Suprapubic skin (tissue), 4 donors: Measurements from ENCODE around the gene MEAK7. TPM values are rescaled to one million over a fixed set of nuclear protein-coding genes. Genes with fewer than 3 reads are reported as not detected.

Experiments used
- DNase-seq, 2 donors: peaks; one replicate each; pipeline ENCODE4 v3.0.0-alpha.2; 2019; ENCODE audit warnings: low spot score in 2 of 2
- H3K27ac ChIP-seq: fragments of 200-600 bp; sonication (generic); one replicate; pipeline ENCODE4 v1.5.1; 2019
- H3K27me3 ChIP-seq: fragments of 200-600 bp; sonication (generic); one replicate; pipeline ENCODE4 v1.5.1; 2019
- H3K36me3 ChIP-seq: fragments of 200-600 bp; sonication (generic); one replicate; pipeline ENCODE4 v1.5.1; 2019
- H3K4me1 ChIP-seq: fragments of 200-600 bp; sonication (generic); one replicate; pipeline ENCODE4 v1.5.1; 2019
- H3K4me3 ChIP-seq: fragments of 200-600 bp; sonication (generic); one replicate; pipeline ENCODE4 v1.5.1; 2019; ENCODE audit warnings: mild to moderate bottlenecking
- H3K9me3 ChIP-seq: fragments of 200-600 bp; sonication (generic); one replicate; pipeline ENCODE4 v1.5.1; 2019
- EP300 ChIP-seq: sonication (generic); formaldehyde crosslinking; IDR thresholded peaks from one replicate; pipeline ENCODE4 v1.6.1; 2017; ENCODE audit warnings: antibody characterized with exemption
- POLR2A ChIP-seq, 2 donors: fragments of 450-650 bp; IDR thresholded peaks; one replicate each; pipeline ENCODE4 v1.6.1; 2017; ENCODE audit warnings: antibody characterized with exemption in 2 of 2, mild to moderate bottlenecking in 2 of 2, moderate library complexity in 2 of 2
- POLR2AphosphoS5 ChIP-seq, 3 donors: sonication (generic); formaldehyde crosslinking; IDR thresholded peaks; one replicate each; pipeline ENCODE4 v1.6.1; 2017; ENCODE audit warnings: antibody characterized with exemption in 3 of 3
- WGBS: methylation state at CpG from one replicate; pipeline ENCODE4 v1.1.5; 2018; 5-methylcytosine and 5-hydroxymethylcytosine counted together
- total RNA-seq, 4 donors: library from RNA; depleted of rRNA; stranded (reverse); fragments of >200 nt; gene quantifications; one replicate each; pipeline ENCODE4 v1.1.0, GENCODE V29; 2016
- TF ChIP-seq, protein P1 (sequence below), 2 donors: fragments of 200-600 bp in 1 of 2; fragments of 450-650 bp in 1 of 2; sonication (generic) in 1 of 2; IDR thresholded peaks; one replicate each; pipeline ENCODE4 v1.5.1; 2016 to 2019; ENCODE audit warnings: antibody characterized with exemption in 2 of 2, mild to moderate bottlenecking in 1 of 2, moderate library complexity in 1 of 2

MEAK7 gene
- total RNA-seq, 4 donors from 2014 or later: 9.2 to 17.9 (median 13.6) TPM

DNA sequence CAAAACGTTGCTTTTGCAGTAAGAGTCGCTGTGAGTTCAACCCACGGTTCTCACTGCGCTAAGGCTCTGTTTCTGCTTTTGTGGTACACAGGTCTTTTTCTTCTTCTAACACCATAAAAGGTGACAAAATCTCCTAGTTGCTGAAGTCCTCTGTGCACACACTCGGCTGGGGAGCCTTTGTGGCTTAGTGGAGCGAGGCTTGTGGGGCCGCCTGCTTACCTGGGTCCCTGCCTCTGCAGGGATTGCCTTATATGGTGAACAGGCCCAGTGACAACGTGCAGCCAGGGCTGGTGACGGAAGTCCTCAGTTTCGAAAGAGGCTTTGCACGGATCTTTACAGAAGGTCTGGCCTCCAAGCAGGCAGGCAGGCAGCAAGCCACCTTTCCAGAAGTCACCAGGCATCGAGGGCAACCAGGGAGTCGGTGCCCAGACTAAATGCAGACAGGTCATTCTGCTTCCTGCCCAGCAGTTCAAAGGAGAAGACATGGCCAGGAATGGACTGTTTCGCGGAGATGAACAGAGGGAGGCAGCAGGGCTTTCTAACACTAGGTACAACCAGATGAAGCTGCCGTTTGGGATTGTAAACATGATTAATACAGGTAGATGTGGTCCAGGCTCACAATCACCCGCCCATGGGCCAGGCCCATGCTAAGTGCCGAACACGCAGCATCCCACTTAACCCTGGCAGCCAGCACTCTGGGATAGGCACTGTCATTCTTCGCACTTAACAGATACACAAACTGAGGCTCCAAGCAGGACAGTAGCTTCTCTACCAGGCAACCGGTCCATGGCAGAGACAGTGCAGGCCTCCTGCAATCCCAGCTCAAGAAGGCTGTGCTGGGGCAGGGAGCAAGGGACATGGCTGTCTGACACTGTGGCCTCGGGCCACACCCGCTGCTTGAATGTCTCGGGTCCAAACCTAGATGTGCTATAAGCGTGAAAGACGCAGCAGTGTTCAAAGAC, 10.7 kb upstream of the MEAK7 start:
- Histone ChIP-seq H3K9me3 (no peaks in the 10 kb centered on the region), H3K27ac (no peak overlapping the region), H3K4me3 (no peak overlapping the region), H3K27me3 (no peaks in the 10 kb centered on the region), H3K36me3 (no peaks in the 10 kb centered on the region), H3K4me1 (peaks cover 6% of the 10 kb centered on the region)
- TF ChIP-seq, protein P1, sequence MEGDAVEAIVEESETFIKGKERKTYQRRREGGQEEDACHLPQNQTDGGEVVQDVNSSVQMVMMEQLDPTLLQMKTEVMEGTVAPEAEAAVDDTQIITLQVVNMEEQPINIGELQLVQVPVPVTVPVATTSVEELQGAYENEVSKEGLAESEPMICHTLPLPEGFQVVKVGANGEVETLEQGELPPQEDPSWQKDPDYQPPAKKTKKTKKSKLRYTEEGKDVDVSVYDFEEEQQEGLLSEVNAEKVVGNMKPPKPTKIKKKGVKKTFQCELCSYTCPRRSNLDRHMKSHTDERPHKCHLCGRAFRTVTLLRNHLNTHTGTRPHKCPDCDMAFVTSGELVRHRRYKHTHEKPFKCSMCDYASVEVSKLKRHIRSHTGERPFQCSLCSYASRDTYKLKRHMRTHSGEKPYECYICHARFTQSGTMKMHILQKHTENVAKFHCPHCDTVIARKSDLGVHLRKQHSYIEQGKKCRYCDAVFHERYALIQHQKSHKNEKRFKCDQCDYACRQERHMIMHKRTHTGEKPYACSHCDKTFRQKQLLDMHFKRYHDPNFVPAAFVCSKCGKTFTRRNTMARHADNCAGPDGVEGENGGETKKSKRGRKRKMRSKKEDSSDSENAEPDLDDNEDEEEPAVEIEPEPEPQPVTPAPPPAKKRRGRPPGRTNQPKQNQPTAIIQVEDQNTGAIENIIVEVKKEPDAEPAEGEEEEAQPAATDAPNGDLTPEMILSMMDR (IDR thresholded peaks at IDR 0.05): no peak
- no peak for TF ChIP-seq POLR2A (IDR thresholded peaks at IDR 0.05)
- TF ChIP-seq EP300: no peak
- no peak for TF ChIP-seq POLR2AphosphoS5 (IDR thresholded peaks at IDR 0.05)
- WGBS: 81% methylated on average over 19 of the region's 26 CpGs
- DNase-seq: no peak

DNA sequence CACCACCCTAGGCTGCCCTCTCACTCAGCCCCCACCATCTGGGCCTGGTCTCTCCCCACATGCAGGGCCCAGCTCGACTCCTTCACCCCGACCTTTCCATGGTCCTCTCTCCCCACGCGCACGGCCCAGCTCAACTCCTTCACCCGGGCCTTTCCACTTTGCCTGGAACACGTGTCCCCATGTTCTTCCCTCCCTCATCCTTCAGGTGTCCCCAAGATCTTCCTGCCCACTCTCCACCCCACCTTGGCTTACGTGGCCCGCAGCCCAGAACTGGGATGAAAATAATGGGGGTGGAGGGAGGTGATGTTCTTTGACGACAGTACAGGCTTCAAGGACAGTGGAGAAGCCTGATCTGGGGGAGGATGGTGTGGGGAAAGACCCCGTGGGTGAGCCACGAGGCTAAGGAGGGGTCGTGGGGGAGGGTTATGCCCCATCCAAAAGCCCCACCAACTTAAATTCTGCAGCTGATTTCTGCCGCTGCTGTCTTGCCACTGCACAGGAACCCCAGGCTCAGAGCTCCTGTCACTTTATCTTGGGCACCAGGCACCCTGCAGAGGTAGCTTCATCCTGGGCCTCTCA, 9.9 kb upstream of the MEAK7 start:
- 77% methylated on average over 14 of the region's 14 CpGs for WGBS
- Histone ChIP-seq H3K4me3 (no peak overlapping the region), H3K36me3 (no peaks in the 10 kb centered on the region), H3K9me3 (no peaks in the 10 kb centered on the region), H3K27me3 (no peaks in the 10 kb centered on the region), H3K27ac (no peak overlapping the region), H3K4me1 (peaks cover 6% of the 10 kb centered on the region)
- TF ChIP-seq, protein P1 (IDR thresholded peaks at IDR 0.05): no peak
- TF ChIP-seq EP300 (no peak), POLR2A (IDR thresholded peaks at IDR 0.05) (no peak), POLR2AphosphoS5 (IDR thresholded peaks at IDR 0.05) (no peak)
- no peak for DNase-seq

DNA sequence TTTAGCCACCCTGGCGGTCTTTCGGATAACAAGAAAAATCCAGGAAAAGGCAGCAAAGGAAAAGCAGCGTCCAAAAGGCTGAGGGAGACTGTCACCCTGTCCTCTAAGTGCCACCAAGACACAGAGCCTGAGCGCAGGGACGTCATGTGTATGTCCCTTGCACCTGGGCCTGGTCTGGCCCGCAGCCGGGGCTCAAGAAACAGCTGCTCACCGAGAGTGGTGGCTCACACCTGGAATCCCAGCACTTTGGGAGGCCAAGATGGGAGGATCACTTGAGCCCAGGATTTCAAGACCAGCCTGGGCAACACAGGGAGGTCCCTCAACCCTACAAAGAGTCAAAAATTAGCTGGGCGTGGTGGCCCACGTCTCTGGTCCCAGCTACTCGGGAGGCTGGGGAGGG, 9.2 kb upstream of the MEAK7 start:
- H3K27ac ChIP-seq: no peak overlapping the region
- TF ChIP-seq POLR2AphosphoS5 (IDR thresholded peaks at IDR 0.05): no peak
- TF ChIP-seq POLR2A (IDR thresholded peaks at IDR 0.05): no peak
- no peak for TF ChIP-seq EP300
- TF ChIP-seq, protein P1 (IDR thresholded peaks at IDR 0.05): no peak
- H3K4me1 ChIP-seq: peaks cover 6% of the 10 kb centered on the region
- no peaks in the 10 kb centered on the region for H3K36me3 ChIP-seq
- no peaks in the 10 kb centered on the region for H3K27me3 ChIP-seq
- H3K4me3 ChIP-seq: no peak overlapping the region
- DNase-seq: no peak
- H3K9me3 ChIP-seq: no peaks in the 10 kb centered on the region
- 93% methylated on average over 10 of the region's 11 CpGs for WGBS

DNA sequence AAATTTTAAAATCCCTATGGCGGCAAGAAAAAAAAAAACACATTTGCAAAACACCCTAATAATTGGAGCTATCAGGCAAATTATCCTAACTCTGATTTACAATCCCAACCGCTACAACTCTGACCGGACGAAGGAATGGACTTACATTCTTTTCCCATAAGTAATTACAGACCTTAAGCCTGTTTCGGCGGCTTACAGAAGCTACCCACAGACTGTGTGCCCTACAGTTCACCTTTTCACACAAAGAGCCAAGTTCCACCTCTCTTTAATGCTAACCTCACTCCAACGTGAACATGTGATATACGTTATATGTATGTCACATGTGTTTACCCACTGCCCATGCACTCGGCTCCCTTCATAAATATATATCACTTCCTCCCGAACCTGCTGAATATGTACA, 8.7 kb upstream of the MEAK7 start:
- DNase-seq: no peak
- Histone ChIP-seq H3K27me3 (no peaks in the 10 kb centered on the region), H3K9me3 (no peaks in the 10 kb centered on the region), H3K36me3 (no peaks in the 10 kb centered on the region), H3K27ac (no peak overlapping the region), H3K4me1 (peaks cover 6% of the 10 kb centered on the region), H3K4me3 (no peak overlapping the region)
- 82% methylated on average over 10 of the region's 10 CpGs for WGBS
- TF ChIP-seq POLR2AphosphoS5 (IDR thresholded peaks at IDR 0.05) (no peak), EP300 (no peak), POLR2A (IDR thresholded peaks at IDR 0.05) (no peak)
- TF ChIP-seq, protein P1 (IDR thresholded peaks at IDR 0.05): no peak

DNA sequence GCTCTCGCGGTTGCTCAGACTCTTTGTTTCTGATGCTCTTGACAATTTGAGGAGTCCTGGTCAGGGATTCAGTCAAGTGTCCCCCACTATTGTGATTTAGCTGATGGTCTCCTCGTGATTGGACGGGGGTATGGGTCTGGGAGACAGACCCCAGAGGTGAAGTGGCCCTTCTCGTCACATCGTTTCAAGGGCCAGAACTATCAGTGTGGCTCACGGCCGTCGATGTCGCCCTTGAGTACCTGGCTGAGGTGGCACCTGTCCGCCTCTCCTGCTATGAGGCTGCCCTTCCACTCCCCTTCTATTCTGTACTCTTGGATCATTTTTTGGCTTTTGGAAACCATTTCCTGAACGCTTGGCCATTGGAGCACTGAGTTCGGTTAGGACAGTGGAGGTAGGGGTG, 7.4 kb upstream of the MEAK7 start:
- Histone ChIP-seq H3K9me3 (no peaks in the 10 kb centered on the region), H3K27me3 (no peaks in the 10 kb centered on the region), H3K4me1 (peaks cover 6% of the 10 kb centered on the region), H3K36me3 (no peaks in the 10 kb centered on the region), H3K27ac (no peak overlapping the region), H3K4me3 (no peak overlapping the region)
- no peak for TF ChIP-seq EP300
- TF ChIP-seq POLR2AphosphoS5 (IDR thresholded peaks at IDR 0.05): no peak
- no peak for TF ChIP-seq POLR2A (IDR thresholded peaks at IDR 0.05)
- TF ChIP-seq, protein P1 (IDR thresholded peaks at IDR 0.05): no peak
- DNase-seq: peak in 1 of 2 donors; percentile 46
- 71% methylated on average over 13 of the region's 13 CpGs for WGBS
